HG03442 (cell line): ENCODE data around the gene MRM3.
"Not testable (repeated sequence)": the region's sequence is repeated elsewhere in the genome, so short reads cannot be mapped to it uniquely, and the experiment has no call there.

Experiments used
- ATAC-seq: cut with Tn5 transposase; IDR thresholded peaks from one replicate; pipeline ENCODE4 v1.9.1; 2021; ENCODE audit warnings: mild to moderate bottlenecking, moderate library complexity; ENCODE audit not compliant: unreplicated experiment

The MRM3 gene

DNA sequence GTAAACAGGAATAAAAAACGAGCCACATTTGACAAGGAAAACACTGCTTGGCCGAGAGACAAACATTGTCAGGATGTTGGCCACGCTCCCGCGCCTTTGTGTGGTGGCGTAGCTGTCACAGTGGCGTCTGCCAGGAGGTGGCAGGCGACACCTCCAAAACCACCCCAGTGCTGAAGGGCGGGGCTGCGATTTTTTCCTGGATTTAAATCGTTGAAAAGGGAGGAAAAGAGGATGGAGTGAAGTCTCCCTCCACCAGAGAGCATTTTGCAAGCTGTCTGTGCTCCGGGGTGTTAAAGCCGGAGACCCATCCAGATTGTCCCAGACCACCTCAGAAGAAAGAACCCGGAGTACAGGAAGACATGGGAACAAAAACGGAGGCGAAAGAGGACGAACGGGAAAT, 12.7 kb downstream of the MRM3 start:
- ATAC-seq, result no peak

DNA sequence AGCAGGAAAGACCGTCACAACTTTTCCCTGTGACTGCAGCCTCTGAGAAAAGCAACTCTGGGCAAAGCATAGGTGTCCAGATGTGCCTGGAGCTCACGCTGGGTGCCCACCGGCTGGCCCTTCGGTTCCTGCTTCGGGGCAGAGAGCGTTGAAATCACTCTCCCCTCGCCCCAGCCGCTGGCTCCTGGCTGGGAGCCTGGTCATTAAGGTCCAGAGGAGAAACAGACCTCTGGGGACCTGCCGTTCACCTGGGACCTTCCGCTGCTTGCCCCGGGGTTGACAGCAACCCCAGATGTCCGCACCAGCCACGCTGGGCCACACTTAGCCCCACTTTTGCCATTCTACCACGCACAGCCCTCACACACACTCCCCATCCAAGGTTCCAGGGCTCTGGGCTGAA, 13.1 kb downstream of the MRM3 start:
- ATAC-seq, result no peak

DNA sequence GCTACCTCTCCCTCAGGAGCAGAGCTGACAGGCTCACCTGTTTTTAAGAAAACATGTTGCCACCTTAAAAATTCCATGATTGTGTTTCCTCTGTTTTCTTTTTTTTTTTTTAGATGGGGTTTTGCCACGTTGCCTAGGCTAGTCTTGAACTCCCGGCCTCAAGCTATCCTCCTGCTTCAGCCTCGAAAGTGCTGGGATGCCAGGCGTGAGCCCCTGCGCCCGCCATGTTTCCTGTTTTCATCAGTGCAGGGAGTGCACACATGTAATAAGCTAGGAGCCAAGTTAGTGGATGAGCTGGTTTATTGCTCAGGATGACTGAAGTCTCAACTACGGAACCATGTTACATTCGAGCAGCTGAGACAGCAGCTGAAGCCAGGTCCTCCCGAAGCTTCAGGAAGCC, 13.6 kb downstream of the MRM3 start:
- ATAC-seq, result no peak

DNA sequence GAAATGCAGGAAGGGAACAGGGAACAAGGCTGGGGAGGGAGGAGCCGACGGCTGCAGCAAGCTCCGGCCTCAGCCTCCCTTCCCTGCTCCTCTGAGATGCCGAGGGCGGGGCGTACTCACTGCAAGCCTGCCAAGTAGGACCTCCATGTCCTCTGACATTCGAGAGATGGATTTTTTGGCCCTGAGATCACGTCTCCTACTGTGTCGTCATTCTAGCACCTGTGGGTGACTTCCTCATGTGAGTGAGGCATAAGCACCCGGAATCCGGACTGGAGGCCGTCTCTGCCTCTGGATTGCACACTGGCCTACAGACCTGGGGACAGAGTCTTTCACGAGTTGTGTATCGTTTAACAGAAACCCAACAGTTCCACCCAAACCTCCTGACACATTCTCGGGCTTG, 14.5 kb downstream of the MRM3 start:
- ATAC-seq, result no peak

DNA sequence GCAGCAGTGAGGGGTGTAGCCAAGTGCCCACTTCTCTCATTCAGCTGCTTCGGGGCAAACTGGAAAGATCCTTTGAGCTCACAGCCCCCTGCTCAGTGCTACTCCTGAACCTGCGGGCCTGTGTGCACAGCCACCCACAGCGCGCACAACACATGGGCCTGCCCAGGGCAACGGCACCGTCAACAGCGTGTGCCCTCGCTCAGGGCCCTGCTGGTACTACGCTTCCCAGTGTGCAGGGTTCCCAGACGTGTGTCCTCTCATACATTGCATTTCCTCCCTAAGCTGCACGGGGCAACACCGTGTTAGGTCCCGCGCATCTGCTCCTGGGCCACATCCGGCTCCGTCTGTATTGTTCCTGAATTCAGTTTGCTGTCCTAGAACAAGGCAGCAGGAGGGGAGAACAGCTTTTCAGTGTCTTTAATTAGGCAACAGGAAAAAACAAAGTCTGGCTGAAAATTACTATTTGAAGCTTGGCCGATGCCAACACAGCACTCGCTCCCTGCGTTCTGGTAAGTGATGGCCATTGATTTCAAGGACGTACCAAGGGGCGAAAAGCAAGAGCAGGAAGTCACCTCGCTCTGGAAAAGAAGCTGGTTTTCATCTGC, 15.2 kb downstream of the MRM3 start:
- ATAC-seq, result no peak

DNA sequence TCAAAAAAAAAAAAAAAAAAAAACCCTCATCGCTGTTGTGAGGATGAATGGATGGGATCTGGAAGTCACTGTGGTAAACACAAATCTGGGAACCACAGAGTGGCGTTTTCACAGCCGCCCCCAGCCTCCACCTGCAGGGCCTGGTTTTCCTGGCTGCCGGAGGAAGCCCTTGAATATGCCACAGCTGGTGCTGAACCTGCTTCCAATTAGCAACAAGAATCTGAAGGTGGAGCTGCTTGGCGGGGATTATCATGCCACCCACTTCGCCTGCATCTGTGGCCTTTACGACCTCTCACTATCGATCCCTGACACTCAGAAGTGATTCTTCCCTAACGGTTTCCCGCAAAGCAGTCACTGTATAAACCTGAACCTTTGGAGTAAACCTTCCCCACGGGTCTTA, 16.1 kb downstream of the MRM3 start:
- ATAC-seq, result no peak

DNA sequence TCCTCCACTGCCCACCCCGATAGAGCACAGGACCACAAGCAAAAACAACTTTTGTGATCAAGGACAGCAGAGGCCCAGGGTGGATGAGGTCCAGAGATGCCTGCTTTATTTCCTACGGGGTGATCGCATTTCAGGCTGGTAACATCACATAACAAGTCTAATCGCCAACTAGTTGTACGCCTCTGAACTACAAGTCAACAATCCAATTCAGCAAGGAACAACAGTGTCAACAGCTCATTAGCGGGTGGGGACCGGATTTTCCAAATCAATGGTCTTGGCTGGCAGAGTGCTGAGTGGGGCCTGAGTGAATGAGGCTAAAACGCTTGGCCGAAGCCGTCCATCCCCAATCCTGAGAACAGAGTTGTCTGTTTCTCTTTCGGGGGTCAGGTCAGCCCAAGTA, 17.1 kb downstream of the MRM3 start:
- ATAC-seq, result no peak

DNA sequence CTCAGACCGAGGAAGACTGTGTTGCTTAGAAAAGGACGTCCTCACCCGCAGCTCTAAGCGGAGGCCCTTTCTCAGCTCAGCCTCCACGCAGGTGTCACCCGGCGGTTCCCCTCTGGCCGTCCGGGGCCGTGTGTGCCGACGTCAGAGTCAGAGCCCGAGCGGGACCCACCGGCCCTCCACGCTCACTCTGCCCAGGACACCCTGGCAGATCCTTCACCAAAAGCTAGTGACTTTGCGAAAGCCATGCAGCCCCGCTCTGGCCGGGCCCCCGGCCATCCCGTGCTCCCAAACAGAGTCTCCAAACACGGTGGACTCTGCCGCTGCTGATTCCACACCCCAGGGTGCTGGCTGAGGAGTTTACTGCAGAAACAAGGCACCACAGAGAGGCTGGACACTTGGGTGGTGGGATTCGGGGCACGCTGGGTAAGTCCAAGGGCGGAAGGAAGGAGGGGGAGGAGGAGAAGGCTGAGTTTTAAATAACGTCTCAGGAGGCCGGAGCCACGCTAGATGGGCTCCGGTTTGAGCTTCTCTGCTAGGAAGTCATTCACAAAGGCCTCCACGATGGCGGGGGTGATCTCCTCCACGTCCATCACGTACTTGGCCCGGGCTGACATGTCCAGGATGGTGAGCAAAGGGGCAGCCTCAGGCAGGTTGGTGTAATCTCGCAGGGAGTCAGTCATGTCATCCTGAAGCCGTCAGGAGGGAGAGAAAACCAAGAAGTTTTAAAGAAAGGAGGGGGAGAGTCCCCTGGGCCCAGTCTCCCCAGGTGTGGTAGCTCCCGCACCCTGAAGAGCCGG, 18.5 kb downstream of the MRM3 start:
- ATAC-seq, result no peak

DNA sequence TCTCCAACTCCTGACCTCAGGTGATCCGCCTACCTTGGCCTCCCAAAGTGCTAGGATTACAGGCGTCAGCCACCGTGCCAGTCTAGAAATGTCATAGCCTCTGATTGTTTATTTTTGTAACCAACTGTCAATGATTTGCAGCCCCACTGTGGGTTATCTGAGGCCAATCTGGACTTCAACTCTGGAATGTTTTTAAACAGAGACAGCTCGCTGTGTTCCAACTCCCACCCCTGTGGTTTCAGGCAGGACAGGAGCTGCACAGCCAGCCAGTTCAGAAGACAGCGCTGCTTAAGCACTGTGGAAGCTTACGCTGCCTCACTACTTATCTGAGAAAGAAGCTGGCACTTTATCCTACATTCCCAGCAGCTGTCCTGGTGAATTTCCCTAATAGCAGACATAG, 19.5 kb downstream of the MRM3 start:
- no peak for ATAC-seq

DNA sequence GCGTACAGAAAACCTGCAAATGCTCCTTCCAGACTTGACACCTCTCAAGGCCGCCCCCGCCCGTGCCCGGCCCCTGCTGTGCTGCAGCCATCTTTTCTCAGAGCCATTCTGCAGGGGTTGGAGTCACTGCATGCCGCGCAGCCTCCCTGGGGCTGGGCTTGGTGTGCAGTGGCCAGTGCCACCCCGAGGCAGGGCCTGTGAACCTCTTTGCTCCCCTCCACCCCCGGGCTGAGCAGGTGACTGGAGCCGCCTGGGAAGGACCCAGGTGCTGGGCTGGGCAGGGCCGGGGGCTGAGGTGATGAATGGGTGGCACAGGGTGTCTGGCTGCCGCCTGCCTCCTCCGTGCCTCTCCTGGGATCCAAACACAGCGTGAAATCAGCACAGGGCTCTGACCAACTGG, 20.3 kb downstream of the MRM3 start:
- no peak for ATAC-seq

DNA sequence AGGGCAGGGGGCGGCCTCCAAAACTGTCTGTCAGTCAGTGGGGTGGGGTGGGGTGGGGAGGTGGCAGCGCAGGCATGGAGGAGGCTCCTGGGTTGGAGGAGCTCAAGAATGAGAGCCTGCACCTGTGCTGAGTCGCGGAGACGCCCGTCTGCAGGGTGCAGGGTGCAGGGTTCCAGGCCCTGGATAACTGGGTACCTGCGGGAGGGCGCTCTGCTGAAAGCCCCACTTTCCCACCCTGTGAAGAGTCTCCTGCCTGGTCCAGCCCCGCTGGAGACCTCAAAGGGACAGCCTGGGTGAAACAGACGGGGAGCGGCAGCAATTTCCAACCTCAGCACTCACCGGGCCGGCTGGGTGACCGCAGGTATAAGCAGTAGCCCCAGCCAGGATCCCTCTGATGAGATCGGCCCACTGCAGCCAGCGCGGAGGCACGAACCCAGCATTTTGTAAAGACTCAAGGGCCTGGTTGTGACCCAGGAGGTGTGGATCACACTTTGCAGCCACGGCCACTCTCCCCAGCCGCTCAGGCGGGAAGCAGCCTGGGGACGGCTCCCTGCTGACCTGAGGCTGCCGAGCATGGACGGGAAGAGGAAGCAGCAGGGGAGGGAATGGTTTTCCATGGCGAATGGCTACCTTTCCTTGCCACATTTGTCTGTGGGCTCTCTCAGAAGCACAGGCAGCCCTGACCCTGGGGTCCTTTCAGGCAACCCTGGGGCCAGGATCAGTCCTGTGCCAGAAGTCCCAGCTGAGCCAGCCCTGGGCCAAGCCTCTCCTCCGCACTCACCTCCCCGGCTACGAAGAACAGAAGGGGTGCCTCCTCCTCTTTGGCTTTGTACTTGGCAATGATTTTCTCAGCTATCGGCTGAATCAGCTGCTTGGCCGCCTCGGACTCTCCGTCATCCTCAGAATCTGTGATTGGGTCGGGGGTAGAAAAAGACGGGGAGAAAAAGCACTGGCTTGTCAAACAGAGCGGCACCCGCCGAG, 21.0 kb downstream of the MRM3 start:
- ATAC-seq, result no peak

DNA sequence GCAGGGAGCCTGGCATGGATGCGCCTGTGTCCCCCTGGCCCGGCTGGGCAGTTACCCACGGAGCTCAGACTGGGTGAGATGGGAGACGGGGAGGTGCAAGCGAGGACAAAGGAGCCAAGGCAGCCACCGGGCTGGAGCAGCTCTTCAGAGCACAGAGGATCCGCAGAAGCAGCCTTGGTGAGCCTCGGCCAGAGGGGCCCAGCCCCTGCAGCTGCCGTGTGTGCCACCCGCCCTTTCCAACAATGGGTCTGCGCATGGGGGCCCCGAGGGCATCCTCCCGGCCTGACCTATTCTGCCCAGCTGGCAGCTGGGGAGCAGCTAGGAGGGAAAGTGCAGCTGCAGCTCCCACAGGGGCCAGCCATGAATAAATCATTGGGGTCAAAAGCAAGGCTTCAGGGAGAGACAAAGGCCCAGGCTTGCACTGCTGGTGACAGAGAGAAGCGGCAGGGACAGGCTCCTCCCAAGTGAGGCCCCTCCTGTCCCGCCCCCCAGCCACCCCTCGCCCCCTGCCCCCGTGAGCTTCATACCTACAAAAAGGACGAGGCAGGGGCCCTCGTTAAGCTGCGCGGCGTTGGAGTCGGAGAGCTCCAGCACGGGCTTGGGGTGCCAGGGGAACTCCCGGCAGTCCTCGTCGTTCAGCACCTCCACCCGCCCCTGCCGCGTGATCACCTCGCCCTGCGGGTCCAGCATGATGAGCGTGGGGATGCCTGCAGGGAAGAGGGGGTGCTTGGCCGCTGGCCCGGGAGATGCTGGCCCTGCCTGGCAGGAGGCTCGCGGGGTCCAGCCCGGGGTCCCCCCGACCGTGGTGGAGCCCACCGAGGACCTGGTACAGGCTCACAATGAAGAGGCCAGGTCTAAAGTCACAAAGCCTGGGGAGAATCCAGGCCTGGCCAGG, 22.6 kb downstream of the MRM3 start:
- ATAC-seq, result no peak

DNA sequence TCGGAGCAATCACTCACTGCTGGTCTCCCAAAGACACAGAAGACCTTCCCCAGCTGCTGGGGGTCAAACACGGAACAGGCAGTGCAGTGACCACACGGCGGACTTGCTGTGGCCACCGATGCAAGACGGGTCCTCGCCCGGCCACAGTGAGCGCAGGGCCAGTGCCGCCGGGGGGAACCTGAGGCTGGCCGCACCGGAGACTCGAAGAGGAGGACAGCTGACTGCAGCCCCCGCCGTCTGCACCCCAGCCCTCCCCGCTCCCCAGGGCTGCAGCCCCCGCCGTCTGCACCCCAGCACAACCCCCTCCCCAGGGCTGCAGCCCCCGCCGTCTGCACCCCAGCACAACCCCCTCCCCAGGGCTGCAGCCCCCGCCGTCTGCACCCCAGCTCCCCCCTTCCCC, 23.7 kb downstream of the MRM3 start:
- ATAC-seq, result not testable (repeated sequence)

DNA sequence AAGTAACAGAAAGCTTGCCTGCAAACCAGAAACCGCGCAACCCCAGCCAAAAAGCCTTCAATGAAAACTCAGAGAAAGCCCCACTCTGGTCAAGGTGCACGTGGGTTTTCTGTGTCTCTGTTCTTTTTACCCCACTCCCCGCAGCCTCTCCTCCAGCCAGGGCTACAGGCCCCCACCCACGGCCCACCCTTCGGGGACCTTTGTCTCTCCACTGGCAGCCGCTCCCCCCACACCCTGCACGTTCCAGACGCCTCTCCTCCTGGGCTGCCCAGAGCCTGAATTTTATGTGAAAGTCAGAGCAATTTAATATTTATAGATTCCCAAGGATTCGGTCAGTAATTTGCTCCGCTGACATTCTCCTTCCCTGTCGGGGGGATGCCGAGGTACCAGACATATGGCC, 24.2 kb downstream of the MRM3 start:
- no peak for ATAC-seq

DNA sequence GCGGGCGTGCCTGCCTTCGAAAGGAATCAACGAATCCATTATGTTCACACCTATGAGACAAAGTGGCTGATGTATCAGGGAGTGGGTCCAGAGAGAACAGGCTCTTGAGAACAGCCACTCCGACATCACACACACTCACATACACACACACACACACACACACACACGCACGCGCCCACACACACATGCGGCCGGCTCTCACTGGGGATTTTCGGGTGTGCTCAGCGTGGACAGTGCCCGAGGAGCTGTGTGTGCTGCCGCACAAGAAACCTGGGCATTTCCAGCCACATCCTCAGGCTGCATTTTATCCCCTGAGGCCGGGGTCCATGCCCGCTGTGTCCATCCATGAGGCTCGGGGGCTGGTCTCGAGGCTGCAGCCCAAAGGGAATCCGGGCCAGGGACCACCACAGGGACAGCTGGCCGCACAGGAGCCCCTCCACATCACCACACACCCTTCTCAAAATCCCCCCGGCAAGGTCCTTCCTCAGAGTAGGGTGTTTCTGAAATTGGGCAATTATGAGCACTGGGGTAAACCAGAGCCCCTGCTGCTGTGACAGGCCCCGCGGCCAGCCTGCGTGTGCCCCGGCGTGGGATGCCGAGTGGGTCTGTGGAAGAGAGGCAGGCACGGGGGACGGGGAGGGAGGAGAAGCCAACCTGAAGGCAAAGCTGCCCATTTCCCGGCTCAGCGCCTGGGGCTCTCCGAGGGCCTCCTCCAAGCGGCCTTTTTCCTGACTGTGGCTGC, 24.8 kb downstream of the MRM3 start:
- ATAC-seq, result no peak

DNA sequence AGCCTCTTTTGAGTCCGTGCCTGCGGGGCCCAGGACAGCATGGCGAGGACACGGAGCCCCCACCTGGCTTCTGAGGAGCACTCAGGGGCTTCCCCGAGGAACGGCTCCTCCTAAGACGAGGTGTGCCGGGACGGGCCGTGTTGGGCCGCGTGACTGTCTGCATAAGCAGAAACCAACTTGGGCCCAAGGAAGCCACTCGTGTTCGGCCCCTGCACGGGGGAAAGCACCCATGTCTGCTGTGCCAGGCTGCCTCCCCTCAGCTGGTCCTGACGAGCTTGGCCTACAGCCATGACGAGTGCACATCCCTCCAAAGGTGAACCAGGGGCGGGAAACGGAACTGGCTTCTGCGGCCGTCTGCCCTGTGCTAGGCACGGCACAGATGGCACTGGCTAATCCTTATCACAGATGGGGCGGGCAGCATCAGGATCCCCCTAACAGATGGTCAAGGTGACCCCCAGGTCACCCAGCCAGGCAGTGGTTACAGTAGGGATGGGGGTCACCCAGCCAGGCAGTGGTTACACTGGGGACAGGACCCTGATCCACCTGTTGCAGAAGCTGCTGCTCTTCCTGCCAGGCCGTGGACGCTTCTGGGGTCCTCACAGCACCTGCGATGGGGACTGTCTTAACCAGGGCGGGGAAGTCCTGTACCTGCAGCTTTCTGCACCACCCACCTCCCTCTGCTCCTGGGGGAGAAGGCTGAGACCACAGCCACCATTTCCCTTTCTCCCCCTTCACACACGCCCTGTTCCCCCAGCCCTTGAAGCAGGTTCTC, 25.6 kb downstream of the MRM3 start:
- no peak for ATAC-seq

DNA sequence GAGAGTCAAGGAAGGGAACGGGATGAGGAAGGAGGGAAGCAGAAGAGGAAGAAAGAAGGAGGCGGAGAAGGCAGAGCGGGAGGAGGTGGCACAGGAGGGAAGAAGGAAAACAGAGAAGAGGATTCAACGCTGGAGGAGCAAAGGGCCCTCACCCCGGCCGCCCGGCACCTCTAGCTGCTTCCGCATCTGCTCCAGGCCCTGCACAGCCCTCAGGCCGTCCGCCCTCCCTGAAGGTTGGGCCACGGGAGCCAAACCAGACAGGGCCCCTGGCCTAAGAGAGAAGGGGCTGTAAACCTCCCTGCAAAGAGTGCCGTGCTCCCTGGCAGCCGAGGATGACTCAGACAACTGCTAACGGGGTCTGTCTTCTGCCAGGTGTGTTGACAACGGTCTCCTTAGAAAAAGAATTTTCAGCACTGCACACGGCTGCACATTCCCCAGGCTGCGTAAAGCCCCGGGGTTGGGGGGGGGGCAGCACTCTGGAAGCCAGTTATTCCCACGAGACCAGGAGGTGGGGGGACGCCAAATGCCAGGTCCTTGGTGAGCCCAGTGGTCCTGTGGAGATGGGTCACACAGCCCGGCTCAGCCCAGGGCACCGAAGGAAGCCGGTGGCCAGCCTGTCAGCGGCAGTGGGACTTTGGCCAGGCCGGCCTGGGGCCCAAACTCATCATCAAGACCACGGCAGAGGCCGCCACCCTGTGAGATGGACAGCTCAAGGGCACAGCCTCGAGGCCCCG, 29.1 kb downstream of the MRM3 start:
- no peak for ATAC-seq

DNA sequence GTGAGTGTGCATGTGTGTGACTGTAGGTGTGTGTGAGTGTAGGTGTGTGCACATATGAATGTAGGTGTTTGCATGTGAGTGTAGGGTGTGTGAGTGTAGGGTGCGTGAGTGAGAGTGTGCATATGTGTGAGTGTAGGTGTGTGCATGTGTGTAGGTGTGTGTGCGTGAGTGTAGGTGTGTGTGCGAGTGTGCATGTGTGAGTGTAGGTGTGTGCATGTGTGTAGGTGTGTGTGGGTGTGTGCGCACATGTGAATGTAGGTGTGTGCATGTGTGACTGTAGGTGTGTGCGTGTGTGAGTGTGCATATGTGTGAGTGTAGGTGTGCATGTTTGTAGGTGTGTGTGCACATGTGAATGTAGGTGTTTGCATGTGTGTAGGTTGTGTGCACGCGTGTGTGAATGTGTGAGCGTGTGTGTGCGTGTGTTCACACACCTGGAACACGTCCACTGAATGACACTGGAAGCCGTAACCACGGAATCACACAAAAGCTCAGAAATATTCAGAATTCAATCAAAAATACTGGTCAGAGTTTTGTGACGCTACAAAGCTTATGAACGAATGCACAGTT, 30.6 kb downstream of the MRM3 start:
- ATAC-seq, result no peak
